HuH-7.5 (cell line): ENCODE data around the gene LRCH1.
"Not testable (repeated sequence)": the region's sequence is repeated elsewhere in the genome, so short reads cannot be mapped to it uniquely, and the experiment has no call there.

Experiments used
- DNase-seq: peaks from one replicate; pipeline ENCODE4 v3.0.0; 2011; ENCODE audit warnings: low spot score

Gene LRCH1

GRCh38 chr13:46753137-46753536, 200.2 kb downstream of the LRCH1 start:
- no peak for DNase-seq

GRCh38 chr13:46753917-46754316, 200.9 kb downstream of the LRCH1 start:
- DNase-seq, result no peak

- DNase-seq, result no peak
These were observed 201.8 kb downstream of the LRCH1 start for GRCh38 chr13:46754812-46755211.

- DNase-seq, result not testable (repeated sequence)
These were observed 202.5 kb downstream of the LRCH1 start for GRCh38 chr13:46755508-46755907.

GRCh38 chr13:46756977-46757376, 204.0 kb downstream of the LRCH1 start:
- DNase-seq, result no peak

- DNase-seq, result no peak
These were observed 204.7 kb downstream of the LRCH1 start for GRCh38 chr13:46757640-46758039.

- no peak for DNase-seq
These were observed 206.9 kb downstream of the LRCH1 start for GRCh38 chr13:46759846-46760245.

GRCh38 chr13:46761174-46761573, 208.2 kb downstream of the LRCH1 start:
- DNase-seq, result no peak

- no peak for DNase-seq
These were observed 208.9 kb downstream of the LRCH1 start for GRCh38 chr13:46761866-46762265.

- DNase-seq, result not testable (repeated sequence)
These were observed 217.0 kb downstream of the LRCH1 start for GRCh38 chr13:46769925-46770324.

- no peak for DNase-seq
These were observed 218.7 kb downstream of the LRCH1 start for GRCh38 chr13:46771693-46772092.

GRCh38 chr13:46773541-46773940, 220.6 kb downstream of the LRCH1 start:
- DNase-seq, result no peak

GRCh38 chr13:46775385-46776107, 222.6 kb downstream of the LRCH1 start:
- no peak for DNase-seq

GRCh38 chr13:46778095-46778494, 225.1 kb downstream of the LRCH1 start:
- no peak for DNase-seq

- no peak for DNase-seq
These were observed 225.9 kb downstream of the LRCH1 start for GRCh38 chr13:46778890-46779289.

- no peak for DNase-seq
These were observed 229.1 kb downstream of the LRCH1 start for GRCh38 chr13:46782066-46782465.

- no peak for DNase-seq
These were observed 229.7 kb downstream of the LRCH1 start for GRCh38 chr13:46782691-46783090.

GRCh38 chr13:46783504-46783903, 230.5 kb downstream of the LRCH1 start:
- no peak for DNase-seq

- no peak for DNase-seq
These were observed 242.4 kb downstream of the LRCH1 start for GRCh38 chr13:46795321-46795720.

GRCh38 chr13:46796129-46796514, 243.2 kb downstream of the LRCH1 start:
- no peak for DNase-seq

- peak; percentile 67 for DNase-seq
These were observed 243.8 kb downstream of the LRCH1 start, which contains the start of gene ESD for GRCh38 chr13:46796515-46797474. TSS of gene ESD (minus strand) at chr13:46797161. CDS start at chr13:46791413, 5,748 bp downstream.

GRCh38 chr13:46797501-46798237, 244.7 kb downstream of the LRCH1 start:
- DNase-seq, result no peak
